ENCODE data around the gene MCTP2.

GRCh38 chr15:94193906-94194305 lies 37.5 kb upstream of the MCTP2 start:
- TF ChIP-seq CTCF (IDR thresholded peaks at IDR 0.05) (no peak), POLR2A (IDR thresholded peaks at IDR 0.05) (no peak)
